ENCODE measurements around the gene VGLL1.

DNA sequence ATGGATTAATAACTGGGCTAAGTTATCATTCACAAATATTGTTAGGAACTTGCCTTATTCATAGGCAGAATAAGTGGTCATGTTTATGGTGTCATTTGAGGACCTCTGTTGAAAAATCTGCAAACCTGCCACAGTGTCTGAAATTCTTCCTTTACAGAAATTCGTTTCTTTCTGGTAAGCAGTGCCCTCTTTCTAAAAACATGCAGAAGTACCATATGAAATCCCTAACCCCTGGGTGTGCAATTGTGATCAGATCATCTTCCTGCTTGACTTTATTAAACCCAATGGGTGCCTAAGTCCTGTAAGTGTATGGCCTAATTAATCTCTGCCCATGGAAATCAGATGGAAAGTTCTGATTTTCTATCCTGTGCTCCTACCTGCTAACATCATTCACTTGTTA is 39.0 kb upstream of the VGLL1 start:
- TF ChIP-seq, protein P1, sequence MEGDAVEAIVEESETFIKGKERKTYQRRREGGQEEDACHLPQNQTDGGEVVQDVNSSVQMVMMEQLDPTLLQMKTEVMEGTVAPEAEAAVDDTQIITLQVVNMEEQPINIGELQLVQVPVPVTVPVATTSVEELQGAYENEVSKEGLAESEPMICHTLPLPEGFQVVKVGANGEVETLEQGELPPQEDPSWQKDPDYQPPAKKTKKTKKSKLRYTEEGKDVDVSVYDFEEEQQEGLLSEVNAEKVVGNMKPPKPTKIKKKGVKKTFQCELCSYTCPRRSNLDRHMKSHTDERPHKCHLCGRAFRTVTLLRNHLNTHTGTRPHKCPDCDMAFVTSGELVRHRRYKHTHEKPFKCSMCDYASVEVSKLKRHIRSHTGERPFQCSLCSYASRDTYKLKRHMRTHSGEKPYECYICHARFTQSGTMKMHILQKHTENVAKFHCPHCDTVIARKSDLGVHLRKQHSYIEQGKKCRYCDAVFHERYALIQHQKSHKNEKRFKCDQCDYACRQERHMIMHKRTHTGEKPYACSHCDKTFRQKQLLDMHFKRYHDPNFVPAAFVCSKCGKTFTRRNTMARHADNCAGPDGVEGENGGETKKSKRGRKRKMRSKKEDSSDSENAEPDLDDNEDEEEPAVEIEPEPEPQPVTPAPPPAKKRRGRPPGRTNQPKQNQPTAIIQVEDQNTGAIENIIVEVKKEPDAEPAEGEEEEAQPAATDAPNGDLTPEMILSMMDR (IDR thresholded peaks at IDR 0.05 in 8 of 11, conservative IDR thresholded peaks at IDR 0.05 in 3 of 11): no peak
- no peak for TF ChIP-seq POLR2A (IDR thresholded peaks at IDR 0.05)
- no peak for TF ChIP-seq POLR2AphosphoS5 (IDR thresholded peaks at IDR 0.05)

Data from spleen (tissue), 7 donors.